ENCODE data around the gene NCAPG. TPM values are rescaled to one million over a fixed set of nuclear protein-coding genes. Genes with fewer than 3 reads are reported as not detected.

The NCAPG gene
- total RNA-seq, 1 donor from 2014 or later = 2.2 TPM

DNA sequence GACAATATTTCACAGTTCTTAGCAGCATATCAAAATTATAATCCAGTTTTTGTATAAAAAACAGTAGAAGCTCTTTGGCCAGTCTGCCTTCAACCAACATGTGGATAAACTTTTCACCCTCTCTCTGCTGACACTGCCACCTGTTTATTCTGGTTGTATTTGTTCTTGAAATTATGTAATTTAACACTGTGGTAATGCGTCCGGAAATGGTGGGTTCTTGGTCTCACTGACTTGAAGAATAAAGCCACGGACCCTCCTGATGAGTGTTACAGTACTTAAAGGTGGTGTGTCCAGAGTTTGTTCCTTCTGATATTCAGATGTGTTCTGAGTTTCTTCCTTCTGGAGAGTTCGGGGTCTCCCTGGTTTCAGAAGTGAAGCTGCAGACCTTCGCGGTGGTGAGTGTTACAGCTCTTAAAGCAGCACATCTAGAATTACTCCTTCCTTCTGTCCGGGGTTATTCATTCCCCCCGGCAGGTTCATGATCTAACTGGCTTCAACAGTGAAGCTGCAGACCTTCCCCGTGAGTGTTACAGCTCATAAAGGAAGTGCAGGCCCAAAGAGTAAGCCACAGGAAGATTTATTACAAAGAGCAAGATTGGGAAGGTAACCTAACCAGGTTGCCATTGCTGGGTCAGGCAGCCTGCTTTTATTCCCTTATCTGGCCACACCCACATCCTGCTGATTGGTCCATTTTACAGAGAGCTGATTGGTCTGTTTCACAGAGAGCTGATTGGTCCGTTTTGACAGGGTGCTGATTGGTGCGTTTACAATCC lies 45.1 kb upstream of the NCAPG start:
- TF ChIP-seq, protein P1, sequence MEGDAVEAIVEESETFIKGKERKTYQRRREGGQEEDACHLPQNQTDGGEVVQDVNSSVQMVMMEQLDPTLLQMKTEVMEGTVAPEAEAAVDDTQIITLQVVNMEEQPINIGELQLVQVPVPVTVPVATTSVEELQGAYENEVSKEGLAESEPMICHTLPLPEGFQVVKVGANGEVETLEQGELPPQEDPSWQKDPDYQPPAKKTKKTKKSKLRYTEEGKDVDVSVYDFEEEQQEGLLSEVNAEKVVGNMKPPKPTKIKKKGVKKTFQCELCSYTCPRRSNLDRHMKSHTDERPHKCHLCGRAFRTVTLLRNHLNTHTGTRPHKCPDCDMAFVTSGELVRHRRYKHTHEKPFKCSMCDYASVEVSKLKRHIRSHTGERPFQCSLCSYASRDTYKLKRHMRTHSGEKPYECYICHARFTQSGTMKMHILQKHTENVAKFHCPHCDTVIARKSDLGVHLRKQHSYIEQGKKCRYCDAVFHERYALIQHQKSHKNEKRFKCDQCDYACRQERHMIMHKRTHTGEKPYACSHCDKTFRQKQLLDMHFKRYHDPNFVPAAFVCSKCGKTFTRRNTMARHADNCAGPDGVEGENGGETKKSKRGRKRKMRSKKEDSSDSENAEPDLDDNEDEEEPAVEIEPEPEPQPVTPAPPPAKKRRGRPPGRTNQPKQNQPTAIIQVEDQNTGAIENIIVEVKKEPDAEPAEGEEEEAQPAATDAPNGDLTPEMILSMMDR (IDR thresholded peaks at IDR 0.05) = no peak

DNA sequence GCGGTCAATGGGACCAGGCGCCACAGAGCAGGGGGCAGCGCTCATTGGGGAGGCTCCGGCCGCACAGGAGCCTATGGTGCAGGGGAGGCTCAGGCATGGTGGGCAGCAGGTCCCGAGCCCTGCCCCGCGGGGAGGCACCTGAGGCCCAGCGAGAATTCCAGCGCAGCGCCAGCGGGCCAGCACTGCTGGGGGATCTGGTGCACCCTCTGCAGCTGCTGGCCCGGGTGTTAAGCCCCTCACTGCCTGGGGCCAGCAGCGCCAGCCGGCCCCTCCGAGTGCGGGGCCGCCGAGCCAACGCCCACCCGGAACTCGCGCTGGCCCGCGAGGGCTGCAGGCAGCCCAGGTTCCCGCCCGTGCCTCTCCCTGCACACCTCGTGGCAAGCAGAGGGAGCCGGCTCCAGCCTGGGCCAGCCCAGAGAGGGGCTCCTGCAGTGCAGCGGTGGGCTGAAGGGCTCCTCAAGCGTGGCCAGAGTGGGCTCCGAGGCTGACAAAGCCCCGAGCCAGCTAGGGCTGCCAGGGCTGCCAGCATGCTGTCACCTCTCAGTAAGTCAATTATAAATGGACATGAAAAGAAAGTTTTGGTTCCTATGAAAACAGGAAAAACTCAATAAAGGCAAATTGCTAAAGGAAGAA lies 43.8 kb upstream of the NCAPG start:
- no peaks in the 10 kb centered on the region for H3K36me3 ChIP-seq
- H3K27me3 ChIP-seq (ENCODE audit: low read depth) = no peaks in the 10 kb centered on the region
- TF ChIP-seq, protein P1 (IDR thresholded peaks at IDR 0.05) = no peak
- H3K4me1 ChIP-seq = no peaks in the 10 kb centered on the region
- DNase-seq (no peak), ATAC-seq (no peak)
- no peak overlapping the region for H3K27ac ChIP-seq
- H3K9me3 ChIP-seq = no peaks in the 10 kb centered on the region
- H3K4me3 ChIP-seq = no peak overlapping the region
- intact Hi-C loops (cut with DNase I) = no loop called here

More for the DNA sequence above, 45.1 kb upstream of the NCAPG start:
- intact Hi-C loops (cut with DNase I) = no loop called here
- DNase-seq = no peak
- Histone ChIP-seq H3K27ac (no peak overlapping the region), H3K9me3 (no peaks in the 10 kb centered on the region), H3K36me3 (no peaks in the 10 kb centered on the region), H3K4me3 (no peak overlapping the region), H3K27me3 (ENCODE audit: low read depth) (no peaks in the 10 kb centered on the region), H3K4me1 (no peaks in the 10 kb centered on the region)
- no peak for ATAC-seq

DNA sequence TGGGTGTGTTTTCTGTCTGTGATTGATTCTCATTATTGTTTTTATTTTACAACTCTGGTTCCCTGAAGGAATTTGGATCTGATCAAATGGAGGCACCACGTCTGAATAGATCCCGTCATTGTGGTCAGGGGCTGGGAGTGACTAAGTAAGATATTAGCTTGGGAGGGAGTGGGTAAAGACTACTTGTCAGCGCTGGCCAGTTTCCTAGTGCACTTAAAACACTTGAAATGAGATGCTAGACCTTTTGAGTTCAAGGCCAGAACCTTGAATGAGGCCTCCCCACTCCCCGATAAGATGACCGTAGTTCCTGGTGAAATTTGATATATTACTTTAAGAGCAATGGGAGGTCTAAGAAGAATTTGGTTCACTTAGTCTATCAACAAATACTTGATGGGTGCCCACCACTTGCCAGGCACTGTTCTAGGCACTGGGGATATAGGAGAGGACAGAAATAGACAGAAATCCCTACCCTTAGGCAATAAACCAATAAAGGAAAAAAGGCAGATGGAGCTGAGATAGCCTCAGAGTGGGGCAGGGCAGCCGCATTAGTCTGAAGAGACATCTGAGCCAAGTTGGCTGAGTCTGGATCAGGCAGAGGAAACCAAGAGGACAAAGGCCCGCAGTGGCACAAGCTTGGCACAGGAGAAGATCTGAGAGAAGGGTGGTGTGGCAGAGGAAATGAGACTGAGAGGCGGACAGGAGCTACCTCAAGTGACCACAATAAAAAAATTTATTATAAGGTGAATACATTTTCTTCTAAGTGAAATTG lies 41.2 kb upstream of the NCAPG start:
- intact Hi-C loops (cut with DNase I) = no loop called here
- H3K27ac ChIP-seq = no peak overlapping the region
- TF ChIP-seq, protein P1 (IDR thresholded peaks at IDR 0.05) = no peak
- H3K9me3 ChIP-seq = no peaks in the 10 kb centered on the region
- H3K27me3 ChIP-seq (ENCODE audit: low read depth) = no peaks in the 10 kb centered on the region
- no peaks in the 10 kb centered on the region for H3K4me1 ChIP-seq
- ATAC-seq (peak; percentile 72 to 91), DNase-seq (no peak)
- no peak overlapping the region for H3K4me3 ChIP-seq
- H3K36me3 ChIP-seq = no peaks in the 10 kb centered on the region

DNA sequence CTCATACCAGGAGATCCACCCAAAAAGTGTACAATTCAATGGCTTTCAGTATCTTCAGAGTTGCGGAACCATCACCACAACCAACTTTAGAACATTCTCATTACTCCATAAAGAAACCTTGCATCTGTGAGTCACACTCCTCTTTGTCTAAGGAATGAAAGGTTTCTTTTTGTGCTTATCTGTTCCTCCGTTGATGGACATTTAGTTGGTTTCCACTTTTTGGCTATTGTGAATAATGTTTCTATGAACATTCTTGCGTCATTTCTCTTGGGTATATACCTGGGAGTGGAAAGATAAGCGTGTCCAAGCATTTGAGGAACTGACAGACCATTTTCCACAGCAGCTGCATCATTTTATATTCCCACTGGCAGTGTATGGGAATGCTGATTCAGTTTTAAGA lies 39.9 kb upstream of the NCAPG start:
- H3K27ac ChIP-seq = no peak overlapping the region
- H3K4me1 ChIP-seq = no peaks in the 10 kb centered on the region
- no peaks in the 10 kb centered on the region for H3K9me3 ChIP-seq
- H3K4me3 ChIP-seq = no peak overlapping the region
- H3K36me3 ChIP-seq = no peaks in the 10 kb centered on the region
- intact Hi-C loops (cut with DNase I) = no loop called here
- DNase-seq = no peak
- no peaks in the 10 kb centered on the region for H3K27me3 ChIP-seq (ENCODE audit: low read depth)
- ATAC-seq = no peak
- TF ChIP-seq, protein P1 (IDR thresholded peaks at IDR 0.05) = no peak

DNA sequence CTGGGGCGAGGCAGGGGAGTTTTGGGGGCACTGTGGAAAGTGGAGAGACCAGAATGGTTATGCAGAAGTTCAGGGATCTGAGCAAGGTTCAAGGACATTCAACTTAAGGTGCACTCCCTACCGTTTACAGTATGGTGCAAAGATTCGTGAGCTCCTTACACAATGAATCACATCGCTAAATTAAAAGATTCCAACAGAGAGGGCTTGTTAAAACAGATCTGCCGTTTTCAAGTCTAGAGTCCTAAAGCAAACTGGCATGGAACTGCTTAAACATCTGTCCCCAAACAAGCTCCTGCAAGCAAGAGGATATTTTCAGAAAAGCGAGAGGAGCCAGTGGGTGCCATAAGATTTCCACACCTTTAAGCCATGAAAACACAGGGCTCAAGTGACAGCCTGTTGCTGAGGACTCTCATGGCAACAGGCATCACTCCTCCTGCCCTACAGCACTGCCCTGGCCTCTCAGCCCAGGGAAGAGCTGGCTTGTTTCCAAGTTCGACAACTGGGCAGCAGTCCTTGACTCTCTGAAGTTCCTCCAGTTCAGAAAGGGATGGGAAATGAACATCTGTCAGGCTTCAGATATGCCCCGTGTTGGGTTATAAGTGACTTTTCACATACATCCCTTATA lies 39.4 kb upstream of the NCAPG start:
- Histone ChIP-seq H3K27ac (no peak overlapping the region), H3K4me3 (no peak overlapping the region), H3K27me3 (ENCODE audit: low read depth) (no peaks in the 10 kb centered on the region), H3K4me1 (no peaks in the 10 kb centered on the region), H3K36me3 (no peaks in the 10 kb centered on the region), H3K9me3 (no peaks in the 10 kb centered on the region)
- TF ChIP-seq, protein P1 (IDR thresholded peaks at IDR 0.05) = no peak
- intact Hi-C loops (cut with DNase I) = no loop called here
- ATAC-seq = peak; percentile 59 to 79
- peak; percentile 51 for DNase-seq
